ENCODE measurements around the gene ZNF184. TPM values are rescaled to one million over a fixed set of nuclear protein-coding genes. Genes with fewer than 3 reads are reported as not detected.

The ZNF184 gene
- total RNA-seq, 1 experiment from 2014 or later = 8.8 TPM

- ChIA-PET POLR2A (ENCODE audit: unreplicated experiment) (no interaction called here), CTCF (no interaction called here)
- Histone ChIP-seq H3K4me3 (no peak overlapping the region), H3K27ac (no peak overlapping the region), H4K20me1 (ENCODE audit: insufficient read depth) (no peaks in the 10 kb centered on the region), H3K36me3 (ENCODE audit: low read depth) (no peaks in the 10 kb centered on the region), H3K9me2 (ENCODE audit: insufficient read depth) (no peaks in the 10 kb centered on the region), H3K79me2 (ENCODE audit: low read depth) (no peaks in the 10 kb centered on the region), H3K4me2 (no peak overlapping the region), H2AFZ (no peak overlapping the region), H3K9me3 (ENCODE audit: insufficient read depth, low read depth) (peaks cover 43% of the 10 kb centered on the region), H3F3A (ENCODE audit: insufficient read depth, low read depth) (no peaks in the 10 kb centered on the region), H3K4me1 (replicated peaks; ENCODE audit: insufficient read depth) (no peaks in the 10 kb centered on the region), H3K27me3 (ENCODE audit: insufficient read depth, low read depth) (no peaks in the 10 kb centered on the region)
- DNase-seq = peak in 1 of 2 experiments; percentile 21
- no TSS peak for BruUV-seq (replicated peaks)
- no peak for TF ChIP-seq CTCF (conservative IDR thresholded peaks at IDR 0.05)
- TF ChIP-seq EZH2 (IDR thresholded peaks at IDR 0.05; ENCODE audit: low read depth) = no peak
- intact Hi-C loops (cut with micrococcal nuclease; ENCODE audit: unreplicated experiment) = no loop called here
Measured at GRCh38 chr6:27406085-27406484, 66.8 kb downstream of the ZNF184 start.

DNA sequence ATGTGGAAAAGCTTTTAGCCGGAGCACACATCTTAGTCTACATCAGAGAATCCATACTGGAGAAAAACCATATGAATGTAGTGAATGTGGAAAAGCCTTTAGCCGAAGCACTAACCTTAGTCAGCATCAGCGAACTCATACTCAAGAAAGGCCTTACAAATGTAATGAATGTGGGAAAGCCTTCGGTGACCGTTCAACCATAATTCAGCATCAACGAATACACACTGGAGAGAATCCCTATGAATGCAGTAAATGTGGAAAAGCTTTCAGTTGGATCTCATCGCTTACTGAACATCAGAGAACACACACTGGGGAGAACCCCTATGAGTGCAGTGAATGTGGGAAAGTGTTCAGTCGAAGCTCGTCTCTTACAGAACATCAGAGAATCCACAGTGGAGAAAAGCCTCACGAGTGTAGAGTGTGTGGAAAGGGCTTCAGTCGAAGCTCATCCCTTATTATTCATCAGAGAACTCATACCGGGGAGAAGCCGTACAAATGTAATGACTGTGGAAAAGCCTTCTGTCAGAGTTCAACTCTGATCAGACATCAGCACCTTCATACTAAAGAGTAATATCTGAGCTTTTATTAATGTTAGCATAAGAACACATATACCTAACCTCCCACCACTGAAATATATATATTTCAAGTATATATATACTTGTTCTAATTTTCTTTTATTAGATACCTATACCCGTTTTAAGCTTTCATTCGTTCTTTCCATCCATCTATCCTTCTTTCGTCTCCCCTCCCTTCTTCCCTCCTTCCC lies 71.8 kb downstream of the ZNF184 start:
- no peak for TF ChIP-seq CTCF (conservative IDR thresholded peaks at IDR 0.05)
- no peak for TF ChIP-seq EZH2 (IDR thresholded peaks at IDR 0.05; ENCODE audit: low read depth)
- no peaks in the 10 kb centered on the region for H3K36me3 ChIP-seq (ENCODE audit: low read depth)

More for the DNA sequence above, 71.8 kb downstream of the ZNF184 start:
- no TSS peak for BruUV-seq (replicated peaks)
- H3K9me3 ChIP-seq (ENCODE audit: insufficient read depth, low read depth) = peaks cover 46% of the 10 kb centered on the region
- H3K27ac ChIP-seq = no peak overlapping the region
- H3F3A ChIP-seq (ENCODE audit: insufficient read depth, low read depth) = no peaks in the 10 kb centered on the region
- no peak overlapping the region for H2AFZ ChIP-seq
- no peaks in the 10 kb centered on the region for H3K79me2 ChIP-seq (ENCODE audit: low read depth)
- intact Hi-C loops (cut with micrococcal nuclease; ENCODE audit: unreplicated experiment) = no loop called here
- H3K27me3 ChIP-seq (ENCODE audit: insufficient read depth, low read depth) = no peaks in the 10 kb centered on the region
- no peak overlapping the region for H3K4me2 ChIP-seq
- CTCF ChIA-PET = no interaction called here
- H3K4me1 ChIP-seq (replicated peaks; ENCODE audit: insufficient read depth) = no peaks in the 10 kb centered on the region
- DNase-seq = no peak
- POLR2A ChIA-PET (ENCODE audit: unreplicated experiment) = no interaction called here
- no peak overlapping the region for H3K4me3 ChIP-seq
- H4K20me1 ChIP-seq (ENCODE audit: insufficient read depth) = no peaks in the 10 kb centered on the region
- no peaks in the 10 kb centered on the region for H3K9me2 ChIP-seq (ENCODE audit: insufficient read depth)

Other genes with a start within 250 kb of the ZNF184 start
- gene PRSS16, start 225.4 kb downstream of the ZNF184 start, total RNA-seq (2021) = 32.3 and 32.5 TPM in 2 replicates
- 0.26 TPM in 1 of 2 replicates, not detected in the other for gene POM121L2, start 160.8 kb downstream of the ZNF184 start, total RNA-seq (2021)
- gene ZNF391, start 84.3 kb downstream of the ZNF184 start, total RNA-seq (2021) = 4.6 and 4.7 TPM in 2 replicates

Data from PC-9 (cell line).